Fibroblast of mammary gland (primary cell): ENCODE results near the gene CPSF4L.
A peak's percentile ranks its signal among the peaks of the same experiment; 100 is the strongest.

Source experiments
- DNase-seq: peaks from one replicate; pipeline ENCODE4 v3.0.0-alpha.2; 2010; ENCODE audit warnings: low read depth
- H3K4me3 ChIP-seq: 2 replicates; pipeline ENCODE4 v1.5.1; 2011; ENCODE audit warnings: low read depth, mild to moderate bottlenecking, low read length, moderate library complexity; ENCODE audit not compliant: control insufficient read depth
- CTCF ChIP-seq: conservative IDR thresholded peaks from 2 replicates; pipeline ENCODE4 v1.5.1; 2011; ENCODE audit warnings: low read depth, low read length, inconsistent platforms; ENCODE audit not compliant: control insufficient read depth, insufficient read depth

The CPSF4L gene

GRCh38 chr17:73257516-73257915 is 4.2 kb downstream of the CPSF4L start:
- no peak overlapping the region for H3K4me3 ChIP-seq
- no peak for TF ChIP-seq CTCF
- no peak for DNase-seq

- DNase-seq = no peak
- no peak overlapping the region for H3K4me3 ChIP-seq
- TF ChIP-seq CTCF = no peak
Observed at GRCh38 chr17:73256220-73256619, 5.5 kb downstream of the CPSF4L start.

- peak; percentile 98 for TF ChIP-seq CTCF
Observed at GRCh38 chr17:73255671-73256181, 6.0 kb downstream of the CPSF4L start.

GRCh38 chr17:73251871-73252270 is 9.8 kb downstream of the CPSF4L start:
- H3K4me3 ChIP-seq = no peak overlapping the region
- TF ChIP-seq CTCF = no peak
- DNase-seq = no peak

More at GRCh38 chr17:73255671-73256181, 6.0 kb downstream of the CPSF4L start:
- H3K4me3 ChIP-seq = no peak overlapping the region
- peak; percentile 28 for DNase-seq

GRCh38 chr17:73250851-73251640 is 10.6 kb downstream of the CPSF4L start:
- TF ChIP-seq CTCF = no peak
- H3K4me3 ChIP-seq = no peak overlapping the region
- DNase-seq = no peak

- DNase-seq = no peak
- no peak for TF ChIP-seq CTCF
- H3K4me3 ChIP-seq = no peak overlapping the region
Observed at GRCh38 chr17:73249700-73250099, 12.0 kb downstream of the CPSF4L start.
